Measurements from ENCODE around the gene ACTN2.

The ACTN2 gene

DNA sequence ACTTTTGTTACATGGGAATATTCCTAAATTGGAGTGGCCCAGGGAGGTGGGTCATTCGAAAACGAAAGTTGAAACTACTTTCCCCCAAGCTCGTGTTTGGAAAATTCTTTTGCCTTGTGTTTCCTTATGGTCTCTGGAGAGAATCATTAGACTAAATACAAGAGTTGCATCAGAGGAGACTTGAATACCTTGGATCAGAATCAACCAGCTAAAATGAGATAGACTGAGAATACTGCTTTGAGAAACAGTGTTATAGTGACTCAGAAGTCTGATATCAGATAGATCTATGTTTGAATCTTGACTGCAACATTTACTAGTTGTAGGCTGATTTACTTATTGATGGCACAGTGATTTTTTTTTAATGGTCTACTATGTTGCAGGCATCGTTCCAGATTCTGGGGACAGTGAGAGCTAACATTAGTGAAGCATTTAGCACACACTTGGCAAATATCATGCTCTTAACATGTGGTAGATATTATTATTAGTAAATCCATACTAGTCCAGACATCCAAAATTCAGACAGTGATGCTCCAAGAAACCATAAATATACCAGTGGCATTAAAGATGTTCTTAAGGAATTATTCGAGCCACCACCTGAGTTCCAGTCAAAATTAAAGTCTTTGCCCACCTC, 12.9 kb upstream of the ACTN2 start:
- H3K27me3 ChIP-seq (ENCODE audit: insufficient read depth, low read length) = peaks cover 5% of the 10 kb centered on the region
- H3K36me3 ChIP-seq (ENCODE audit: insufficient read depth, low read length) = no peaks in the 10 kb centered on the region
- H3K4me3 ChIP-seq (ENCODE audit: low read length) = no peak overlapping the region
- H2AFZ ChIP-seq (ENCODE audit: low read depth, low read length) = no peak overlapping the region
- no peaks in the 10 kb centered on the region for H3K4me1 ChIP-seq (ENCODE audit: insufficient read depth, low read length)
- no peaks in the 10 kb centered on the region for H3K9me3 ChIP-seq (ENCODE audit: low read length)

DNA sequence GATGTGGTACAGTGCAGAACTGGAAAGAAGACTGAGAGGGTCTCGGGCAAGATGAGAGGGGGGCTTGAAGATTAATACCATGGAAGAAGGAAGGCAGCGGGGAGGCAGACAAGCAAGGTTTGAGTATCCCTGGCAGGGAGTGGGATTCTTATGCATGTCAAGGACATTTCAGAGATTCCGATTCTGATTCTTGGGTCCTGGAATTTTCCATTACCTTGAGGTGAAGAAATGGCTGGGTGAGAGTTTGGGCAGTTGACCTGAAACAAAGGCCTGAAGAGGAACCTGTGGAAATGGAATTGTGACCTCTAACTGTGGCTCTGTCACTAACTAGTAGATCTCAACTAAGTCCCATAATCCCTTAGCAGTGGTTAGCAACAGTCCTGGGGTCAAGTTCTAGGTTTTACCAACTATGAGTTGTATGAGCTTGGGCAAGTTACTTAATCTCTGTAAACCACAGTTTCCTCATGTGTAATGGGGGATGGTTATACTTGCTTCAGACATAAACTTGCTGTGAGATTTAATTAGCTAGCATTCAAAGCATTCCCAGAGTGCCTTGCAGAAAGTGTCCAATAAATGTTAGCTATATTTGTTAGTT, 8.6 kb upstream of the ACTN2 start:
- H2AFZ ChIP-seq (ENCODE audit: low read depth, low read length) = no peak overlapping the region
- no peaks in the 10 kb centered on the region for H3K36me3 ChIP-seq (ENCODE audit: insufficient read depth, low read length)
- H3K4me1 ChIP-seq (ENCODE audit: insufficient read depth, low read length) = no peaks in the 10 kb centered on the region
- peaks cover 6% of the 10 kb centered on the region for H3K27me3 ChIP-seq (ENCODE audit: insufficient read depth, low read length)
- no peaks in the 10 kb centered on the region for H3K9me3 ChIP-seq (ENCODE audit: low read length)
- no peak overlapping the region for H3K4me3 ChIP-seq (ENCODE audit: low read length)

DNA sequence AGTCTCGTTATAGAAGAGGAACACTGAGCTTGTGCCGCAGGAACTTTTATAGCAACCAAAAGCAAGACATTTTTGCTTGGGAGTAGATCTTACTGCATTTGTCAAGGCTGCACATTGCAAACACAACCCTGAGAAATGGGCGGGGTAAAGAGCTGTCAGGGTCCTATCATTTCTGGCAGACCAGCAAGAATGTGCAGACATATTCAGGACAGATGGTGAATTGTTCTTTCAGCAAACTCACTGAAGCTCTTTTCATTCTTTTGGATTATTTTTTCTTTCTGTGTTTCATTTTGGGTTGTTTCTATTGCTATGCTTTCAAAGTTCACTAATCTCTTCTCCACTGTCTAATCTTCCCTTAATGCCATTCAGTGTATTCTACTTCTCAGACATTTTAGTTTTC, 5.1 kb upstream of the ACTN2 start:
- Histone ChIP-seq H3K27me3 (ENCODE audit: insufficient read depth, low read length) (peaks cover 7% of the 10 kb centered on the region), H3K36me3 (ENCODE audit: insufficient read depth, low read length) (no peaks in the 10 kb centered on the region), H2AFZ (ENCODE audit: low read depth, low read length) (no peak overlapping the region), H3K9me3 (ENCODE audit: low read length) (no peaks in the 10 kb centered on the region), H3K4me1 (ENCODE audit: insufficient read depth, low read length) (no peaks in the 10 kb centered on the region), H3K4me3 (ENCODE audit: low read length) (no peak overlapping the region)

DNA sequence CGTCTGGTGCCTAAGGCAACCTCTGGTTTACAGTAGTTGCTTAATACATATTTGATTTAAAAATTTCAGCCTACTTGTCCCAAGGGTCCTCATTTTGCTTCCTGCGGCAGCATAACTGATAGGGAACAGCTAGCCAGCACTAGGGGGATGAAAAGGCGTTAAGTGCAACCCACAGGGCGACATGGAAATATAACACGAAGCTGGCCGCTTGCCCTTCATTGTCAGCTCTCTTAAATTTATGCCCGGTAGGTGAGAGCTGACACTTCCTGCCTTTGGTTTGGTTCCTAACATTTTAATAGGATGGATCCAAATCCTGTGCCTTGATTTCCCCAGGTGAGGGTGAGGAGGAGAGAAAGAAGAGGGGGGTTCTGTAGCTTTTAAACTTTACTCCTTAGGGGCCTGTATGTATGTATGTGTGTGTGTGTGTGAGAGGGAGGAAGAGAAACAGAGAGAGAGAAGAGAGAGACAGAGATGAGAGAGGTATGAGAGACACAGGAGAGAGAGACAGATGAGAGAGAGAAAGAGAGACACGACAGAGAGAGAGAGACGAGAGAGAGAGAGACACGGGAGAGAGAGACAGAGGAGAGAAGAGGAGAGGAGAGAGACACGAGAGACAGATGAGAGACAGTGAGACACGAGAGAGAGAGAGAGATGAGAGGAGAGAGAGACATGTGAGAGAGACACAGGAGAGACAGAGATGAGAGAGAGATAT, 938 bp upstream of the ACTN2 start:
- Histone ChIP-seq H3K27me3 (ENCODE audit: insufficient read depth, low read length) (peaks cover 17% of the 10 kb centered on the region), H2AFZ (ENCODE audit: low read depth, low read length) (peak overlapping the region; percentile 99), H3K36me3 (ENCODE audit: insufficient read depth, low read length) (no peaks in the 10 kb centered on the region), H3K4me1 (ENCODE audit: insufficient read depth, low read length) (peaks cover 6% of the 10 kb centered on the region), H3K9me3 (ENCODE audit: low read length) (no peaks in the 10 kb centered on the region), H3K4me3 (ENCODE audit: low read length) (no peak overlapping the region)

DNA sequence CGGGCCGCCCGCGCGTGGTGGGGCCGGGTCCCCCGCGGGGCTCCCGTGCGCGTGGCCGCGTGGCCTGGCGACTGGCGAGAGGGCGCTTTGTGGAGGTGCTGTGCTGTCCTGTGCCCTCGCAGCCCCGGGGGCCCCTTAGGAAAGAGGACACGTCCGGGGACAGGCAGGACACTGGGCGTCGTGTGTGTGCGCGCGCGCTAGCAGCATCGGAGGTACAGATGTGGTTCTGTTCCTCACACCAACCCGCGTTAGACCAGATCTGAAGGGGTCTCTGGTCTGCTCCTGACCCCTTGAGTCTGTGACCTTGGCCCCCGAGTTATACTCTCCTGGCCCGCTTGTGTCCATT, 489 bp downstream of the ACTN2 start:
- Histone ChIP-seq H2AFZ (ENCODE audit: low read depth, low read length) (peak overlapping the region; percentile 99), H3K4me1 (ENCODE audit: insufficient read depth, low read length) (peaks cover 6% of the 10 kb centered on the region), H3K36me3 (ENCODE audit: insufficient read depth, low read length) (no peaks in the 10 kb centered on the region), H3K9me3 (ENCODE audit: low read length) (no peaks in the 10 kb centered on the region), H3K27me3 (ENCODE audit: insufficient read depth, low read length) (peaks cover 17% of the 10 kb centered on the region), H3K4me3 (ENCODE audit: low read length) (peak overlapping the region; percentile 62)

DNA sequence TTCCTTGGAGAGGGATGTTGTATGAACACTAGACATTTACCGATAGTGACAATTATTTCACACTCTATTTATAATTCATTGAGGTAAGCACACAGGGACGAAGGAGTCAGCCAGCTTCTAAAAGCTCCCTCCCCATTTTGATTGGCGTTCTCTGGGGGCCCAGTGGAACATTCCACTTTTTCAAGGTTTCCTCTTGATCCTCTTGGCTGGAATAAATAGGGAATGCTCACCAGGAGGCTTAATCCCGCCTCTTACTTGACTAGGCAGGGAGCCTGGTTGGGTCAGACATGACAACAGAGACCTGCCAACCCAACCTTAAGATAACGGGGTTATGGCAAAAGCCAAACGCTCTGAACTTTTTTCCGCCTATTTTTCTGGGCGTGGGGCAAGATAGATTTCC, 974 bp downstream of the ACTN2 start:
- Histone ChIP-seq H2AFZ (ENCODE audit: low read depth, low read length) (no peak overlapping the region), H3K4me3 (ENCODE audit: low read length) (peak overlapping the region; percentile 62), H3K36me3 (ENCODE audit: insufficient read depth, low read length) (no peaks in the 10 kb centered on the region)

DNA sequence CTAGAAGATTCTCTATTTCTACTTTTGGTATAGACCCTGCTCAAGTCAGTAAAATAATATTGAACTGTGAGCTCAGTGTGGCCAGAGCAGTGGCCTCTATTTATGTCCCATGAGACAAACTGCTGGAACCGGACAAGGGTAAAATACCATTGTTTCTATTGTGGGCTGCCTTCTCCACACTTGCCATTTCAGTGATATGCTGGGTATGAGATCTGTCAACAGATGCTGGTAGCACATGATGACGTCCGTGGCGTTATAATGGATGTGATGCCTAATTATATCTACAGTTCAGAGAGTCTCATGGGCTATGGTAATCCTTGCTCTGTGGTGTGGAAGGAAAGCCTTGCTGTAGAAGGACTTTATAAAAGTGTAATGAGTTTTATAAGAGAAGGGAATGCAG, 2.4 kb downstream of the ACTN2 start:
- Histone ChIP-seq H2AFZ (ENCODE audit: low read depth, low read length) (no peak overlapping the region), H3K9me3 (ENCODE audit: low read length) (no peaks in the 10 kb centered on the region), H3K4me3 (ENCODE audit: low read length) (no peak overlapping the region), H3K27me3 (ENCODE audit: insufficient read depth, low read length) (peaks cover 15% of the 10 kb centered on the region), H3K4me1 (ENCODE audit: insufficient read depth, low read length) (peaks cover 6% of the 10 kb centered on the region), H3K36me3 (ENCODE audit: insufficient read depth, low read length) (no peaks in the 10 kb centered on the region)

More for the DNA sequence above, 974 bp downstream of the ACTN2 start:
- peaks cover 6% of the 10 kb centered on the region for H3K4me1 ChIP-seq (ENCODE audit: insufficient read depth, low read length)
- peaks cover 17% of the 10 kb centered on the region for H3K27me3 ChIP-seq (ENCODE audit: insufficient read depth, low read length)
- no peaks in the 10 kb centered on the region for H3K9me3 ChIP-seq (ENCODE audit: low read length)

DNA sequence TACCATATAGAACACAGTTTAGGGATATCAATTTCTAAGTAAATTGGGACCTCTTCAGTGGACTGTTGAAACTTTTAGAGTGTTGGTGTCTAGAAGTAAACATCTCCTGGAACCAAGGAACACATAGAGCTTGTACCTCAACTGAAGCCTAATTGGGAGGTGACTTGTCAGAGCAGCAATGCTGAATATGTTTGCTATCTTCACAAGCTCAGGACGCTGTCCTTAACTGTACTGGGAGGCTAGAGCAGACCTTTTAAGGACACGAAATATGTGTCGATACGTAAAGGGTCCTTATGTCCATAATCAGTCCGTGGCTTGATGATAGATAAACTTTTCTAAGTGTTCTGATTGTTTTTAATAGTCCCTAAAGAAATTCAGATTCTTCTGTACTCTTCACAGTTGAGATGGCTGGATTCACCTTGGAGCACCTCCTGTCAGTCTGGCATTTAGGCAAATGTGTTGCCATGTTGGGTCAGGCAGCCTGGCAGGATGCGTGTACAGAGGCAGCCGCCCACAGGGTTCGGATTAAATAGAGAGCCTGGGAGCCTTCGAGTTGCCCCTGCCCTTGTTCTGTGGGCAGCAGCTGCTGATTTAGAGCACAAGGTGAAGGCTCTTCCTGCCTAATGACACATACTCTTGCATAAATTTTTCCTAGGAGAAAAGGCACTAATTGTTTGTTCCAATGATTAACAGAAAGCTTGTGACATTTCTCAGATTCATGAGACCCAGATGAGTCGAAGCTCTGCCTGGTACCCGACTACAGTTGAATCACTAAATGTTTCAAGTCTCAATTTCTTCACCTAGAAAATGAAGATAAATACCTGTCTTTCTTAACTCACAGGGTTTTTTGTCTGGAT, 3.6 kb downstream of the ACTN2 start:
- H3K4me1 ChIP-seq (ENCODE audit: insufficient read depth, low read length) = peaks cover 6% of the 10 kb centered on the region
- no peak overlapping the region for H2AFZ ChIP-seq (ENCODE audit: low read depth, low read length)
- H3K36me3 ChIP-seq (ENCODE audit: insufficient read depth, low read length) = no peaks in the 10 kb centered on the region
- no peak overlapping the region for H3K4me3 ChIP-seq (ENCODE audit: low read length)
- no peaks in the 10 kb centered on the region for H3K9me3 ChIP-seq (ENCODE audit: low read length)
- peaks cover 15% of the 10 kb centered on the region for H3K27me3 ChIP-seq (ENCODE audit: insufficient read depth, low read length)

DNA sequence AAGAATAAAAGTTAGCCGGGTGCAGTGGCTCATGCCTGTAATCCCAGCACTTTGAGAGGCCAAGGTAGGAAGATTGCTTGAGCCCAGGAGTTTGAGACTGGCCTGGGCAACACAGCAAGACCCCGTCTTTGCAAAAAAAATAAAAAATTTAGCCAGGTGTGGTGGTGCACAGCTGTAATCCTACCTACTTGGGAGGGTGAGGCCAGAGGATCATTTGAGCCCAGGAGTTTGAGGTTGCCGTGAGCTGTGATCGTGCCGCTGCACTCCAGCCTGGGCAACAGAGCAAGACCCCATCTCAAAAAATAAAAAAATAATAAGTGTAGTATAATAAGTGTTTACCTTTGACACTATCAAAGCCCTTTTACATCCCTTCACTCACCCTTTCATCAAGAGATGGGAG, 5.0 kb downstream of the ACTN2 start:
- H3K4me1 ChIP-seq (ENCODE audit: insufficient read depth, low read length) = peaks cover 6% of the 10 kb centered on the region
- H3K36me3 ChIP-seq (ENCODE audit: insufficient read depth, low read length) = no peaks in the 10 kb centered on the region
- peaks cover 15% of the 10 kb centered on the region for H3K27me3 ChIP-seq (ENCODE audit: insufficient read depth, low read length)
- no peak overlapping the region for H3K4me3 ChIP-seq (ENCODE audit: low read length)
- no peak overlapping the region for H2AFZ ChIP-seq (ENCODE audit: low read depth, low read length)
- H3K9me3 ChIP-seq (ENCODE audit: low read length) = no peaks in the 10 kb centered on the region

DNA sequence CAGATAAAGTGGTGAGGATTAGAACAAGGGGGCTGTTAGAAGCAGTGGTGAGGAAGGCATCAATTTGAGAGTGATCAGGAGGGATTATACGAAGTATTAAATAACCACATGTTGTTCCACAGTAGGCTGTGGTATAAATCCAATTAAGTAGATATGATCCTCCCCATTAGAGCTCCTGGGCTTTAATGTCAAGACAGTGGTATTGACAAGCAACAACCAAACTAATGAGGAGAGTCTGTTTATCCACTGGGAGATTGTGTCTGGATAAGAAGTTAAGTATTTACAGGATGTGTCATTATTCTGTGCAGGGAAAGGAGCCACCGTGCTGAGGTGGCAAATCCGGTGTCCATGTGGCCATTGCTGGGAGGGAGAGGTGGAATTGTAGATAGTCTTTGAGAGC, 5.8 kb downstream of the ACTN2 start:
- H3K4me1 ChIP-seq (ENCODE audit: insufficient read depth, low read length) = no peaks in the 10 kb centered on the region
- H3K36me3 ChIP-seq (ENCODE audit: insufficient read depth, low read length) = no peaks in the 10 kb centered on the region
- H3K9me3 ChIP-seq (ENCODE audit: low read length) = no peaks in the 10 kb centered on the region
- peaks cover 8% of the 10 kb centered on the region for H3K27me3 ChIP-seq (ENCODE audit: insufficient read depth, low read length)
- H2AFZ ChIP-seq (ENCODE audit: low read depth, low read length) = no peak overlapping the region
- no peak overlapping the region for H3K4me3 ChIP-seq (ENCODE audit: low read length)

DNA sequence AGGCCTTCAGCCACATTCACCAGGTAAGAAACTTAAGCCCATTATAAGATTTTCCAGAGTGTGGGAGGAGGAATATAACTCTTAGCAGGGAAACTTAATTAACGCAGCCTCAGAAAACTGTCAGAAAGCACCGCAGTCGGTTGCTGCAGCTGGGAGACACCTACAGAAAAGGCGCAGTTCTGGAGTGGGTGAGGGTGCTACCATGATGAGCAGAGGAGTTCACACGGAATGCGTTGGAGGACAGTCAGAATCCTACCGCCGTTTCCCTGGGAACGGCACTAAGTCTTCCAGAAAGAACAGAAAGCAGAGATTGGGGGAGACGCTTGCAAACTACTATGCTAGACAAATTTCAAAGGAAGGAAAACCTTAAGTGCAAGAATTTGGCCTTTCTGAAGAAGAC, 6.4 kb downstream of the ACTN2 start:
- H3K27me3 ChIP-seq (ENCODE audit: insufficient read depth, low read length) = peaks cover 2% of the 10 kb centered on the region
- no peak overlapping the region for H3K4me3 ChIP-seq (ENCODE audit: low read length)
- no peaks in the 10 kb centered on the region for H3K4me1 ChIP-seq (ENCODE audit: insufficient read depth, low read length)

DNA sequence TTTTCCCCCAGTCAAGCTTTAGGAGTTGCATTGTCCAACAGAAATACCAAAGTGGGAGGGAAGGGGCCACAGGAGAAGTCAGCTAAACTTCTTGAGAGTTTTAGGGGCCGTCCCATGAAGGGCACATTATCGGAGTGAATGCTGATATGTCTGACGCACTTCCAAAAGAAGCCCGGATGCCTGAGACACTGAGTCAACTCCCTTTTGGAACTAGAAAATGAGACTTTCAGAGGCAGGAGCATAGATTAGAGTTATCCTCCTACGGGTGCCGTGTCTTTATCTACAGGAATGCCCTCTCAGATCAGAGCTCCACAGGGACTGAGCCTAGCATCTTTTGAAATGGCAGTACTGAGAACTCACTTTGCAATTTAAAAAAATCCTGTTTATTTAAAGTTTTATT, 13.1 kb downstream of the ACTN2 start:
- H3K4me1 ChIP-seq (ENCODE audit: insufficient read depth, low read length) = no peaks in the 10 kb centered on the region
- H2AFZ ChIP-seq (ENCODE audit: low read depth, low read length) = no peak overlapping the region
- H3K4me3 ChIP-seq (ENCODE audit: low read length) = no peak overlapping the region
- no peaks in the 10 kb centered on the region for H3K9me3 ChIP-seq (ENCODE audit: low read length)
- no peaks in the 10 kb centered on the region for H3K27me3 ChIP-seq (ENCODE audit: insufficient read depth, low read length)
- H3K36me3 ChIP-seq (ENCODE audit: insufficient read depth, low read length) = no peaks in the 10 kb centered on the region

More for the DNA sequence above, 6.4 kb downstream of the ACTN2 start:
- no peaks in the 10 kb centered on the region for H3K36me3 ChIP-seq (ENCODE audit: insufficient read depth, low read length)
- no peaks in the 10 kb centered on the region for H3K9me3 ChIP-seq (ENCODE audit: low read length)
- no peak overlapping the region for H2AFZ ChIP-seq (ENCODE audit: low read depth, low read length)

DNA sequence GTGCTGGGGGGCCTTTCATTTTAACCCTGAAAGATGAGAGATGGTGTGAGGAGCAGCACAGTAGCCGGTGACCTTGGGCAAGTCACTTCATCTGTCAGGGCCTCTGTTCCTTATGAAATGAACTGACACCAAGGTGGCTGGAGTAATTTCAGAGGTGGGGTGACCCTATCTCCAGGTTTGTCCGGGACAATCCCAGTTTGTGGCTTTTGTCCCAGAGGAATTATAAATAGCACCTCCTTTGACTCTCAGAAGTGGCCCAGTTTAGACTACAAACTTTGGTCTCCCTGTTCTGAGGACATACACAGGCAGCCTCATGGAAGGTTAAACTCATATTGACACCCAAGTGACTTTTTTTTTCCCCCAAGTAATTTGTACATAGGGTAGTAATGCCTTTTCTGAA, 14.6 kb downstream of the ACTN2 start:
- H2AFZ ChIP-seq (ENCODE audit: low read depth, low read length) = no peak overlapping the region
- no peaks in the 10 kb centered on the region for H3K9me3 ChIP-seq (ENCODE audit: low read length)
- no peaks in the 10 kb centered on the region for H3K27me3 ChIP-seq (ENCODE audit: insufficient read depth, low read length)
- H3K4me3 ChIP-seq (ENCODE audit: low read length) = no peak overlapping the region
- no peaks in the 10 kb centered on the region for H3K4me1 ChIP-seq (ENCODE audit: insufficient read depth, low read length)
- H3K36me3 ChIP-seq (ENCODE audit: insufficient read depth, low read length) = no peaks in the 10 kb centered on the region
